ENCODE measurements around the gene USP40.

DNA sequence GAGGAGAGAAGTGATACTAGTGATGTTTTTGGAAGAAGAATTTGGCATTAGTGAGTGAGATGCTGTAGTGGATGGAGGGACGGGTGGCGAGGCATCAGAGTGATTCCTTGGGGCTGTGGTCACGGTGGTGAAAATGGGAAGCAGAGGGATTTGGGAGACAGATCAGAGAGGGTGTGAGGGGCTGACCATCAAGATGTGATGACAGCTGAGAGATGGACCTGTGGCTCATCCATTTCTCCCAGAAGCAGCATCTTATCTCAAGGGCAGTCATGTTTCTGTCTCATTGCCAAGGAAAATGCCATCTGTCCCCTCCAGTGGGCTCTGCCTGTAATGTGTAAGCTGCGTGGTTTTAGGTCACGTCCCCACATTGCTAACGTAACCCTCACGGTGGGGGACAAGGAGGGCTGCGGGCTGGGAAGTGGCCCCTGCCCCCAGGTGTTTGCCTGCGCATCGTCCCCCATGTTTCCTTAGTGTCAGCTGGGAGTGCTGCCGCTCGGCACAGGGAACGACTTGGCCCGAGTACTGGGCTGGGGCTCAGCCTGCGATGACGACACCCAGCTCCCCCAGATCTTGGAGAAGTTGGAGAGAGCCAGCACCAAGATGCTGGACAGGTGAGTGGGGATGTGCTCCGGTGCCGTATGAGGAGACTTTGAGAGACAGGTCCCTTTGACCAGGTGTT is 121.3 kb downstream of the USP40 start:
- no peak for TF ChIP-seq EZH2 (IDR thresholded peaks at IDR 0.05)
- TF ChIP-seq CTCF (IDR thresholded peaks at IDR 0.05), result no peak
